SW480 (cell line): ENCODE measurements around the gene ZFPM1.
A peak's percentile ranks its signal among the peaks of the same experiment; 100 is the strongest.

Experiments used
- DNase-seq: peaks from one replicate; pipeline ENCODE4 v3.0.0-alpha.2; 2016; ENCODE audit warnings: low spot score

ZFPM1 gene

DNA sequence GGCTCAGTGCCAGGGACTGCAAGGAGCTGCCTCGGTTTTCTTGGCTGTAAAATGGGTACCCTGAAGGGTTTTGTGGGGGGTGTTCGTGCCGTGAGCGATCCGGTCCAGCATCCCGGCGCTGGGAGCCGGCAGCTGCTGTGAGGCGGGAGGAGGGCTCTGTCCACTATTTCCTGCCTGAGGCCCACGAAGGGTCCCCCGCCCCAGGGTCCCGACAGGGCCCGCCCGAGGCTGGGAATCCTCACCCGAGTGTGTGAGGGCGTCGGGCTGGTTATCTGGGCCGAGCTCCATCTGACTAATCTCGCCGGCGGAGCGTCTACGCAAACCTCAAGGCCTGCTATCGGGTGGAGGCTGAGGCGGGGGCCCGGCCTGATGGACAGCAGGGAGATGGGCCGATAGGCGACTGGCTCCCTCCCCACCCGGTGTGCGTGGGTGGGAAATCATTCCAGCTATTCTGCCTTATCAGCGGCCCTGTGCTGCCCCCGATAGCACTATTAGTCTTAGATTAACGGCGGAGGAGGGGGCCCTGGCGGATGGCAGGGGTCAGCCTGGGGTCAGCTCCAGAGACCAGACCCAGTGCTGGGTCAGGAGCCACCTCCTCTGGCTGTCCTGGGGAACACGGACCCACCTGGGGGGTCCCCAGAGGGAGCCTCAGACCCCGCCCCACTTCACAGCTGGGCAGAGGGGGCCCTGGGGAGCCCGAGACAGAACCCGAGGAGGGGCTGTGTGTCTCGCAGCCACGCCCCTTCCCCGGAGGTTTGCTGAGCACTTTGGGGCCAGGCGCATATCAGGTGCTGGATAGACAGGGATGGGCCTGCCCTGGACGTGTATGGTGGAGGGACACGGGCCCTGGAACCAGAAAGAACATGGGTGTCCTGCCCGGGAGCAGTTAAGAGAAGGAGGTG lies 44.7 kb downstream of the ZFPM1 start:
- DNase-seq = no peak

- no peak for DNase-seq
Observed at GRCh38 chr16:88498576-88499208, 45.6 kb downstream of the ZFPM1 start.

DNA sequence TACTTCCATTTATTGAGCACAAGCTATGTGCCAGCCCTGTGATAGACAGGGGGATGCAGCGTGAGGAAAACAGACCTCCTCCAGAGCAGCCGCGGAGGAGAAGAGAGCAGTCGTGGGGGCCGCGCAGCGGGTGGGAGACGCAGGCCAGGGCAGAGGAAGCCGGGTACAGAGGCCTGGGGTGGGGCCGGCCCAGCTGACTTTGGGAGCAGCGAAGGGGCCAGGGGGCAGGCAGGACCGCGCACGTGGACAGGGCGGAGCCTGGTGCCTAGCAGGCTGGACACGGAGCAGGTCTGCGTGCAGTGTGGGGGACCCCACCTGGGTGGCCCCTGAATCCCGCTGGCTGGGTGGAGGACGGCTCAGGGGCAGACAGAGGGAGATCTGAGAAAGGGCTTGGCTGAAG lies 46.2 kb downstream of the ZFPM1 start:
- no peak for DNase-seq

GRCh38 chr16:88499836-88500251 lies 46.8 kb downstream of the ZFPM1 start:
- DNase-seq = no peak

DNA sequence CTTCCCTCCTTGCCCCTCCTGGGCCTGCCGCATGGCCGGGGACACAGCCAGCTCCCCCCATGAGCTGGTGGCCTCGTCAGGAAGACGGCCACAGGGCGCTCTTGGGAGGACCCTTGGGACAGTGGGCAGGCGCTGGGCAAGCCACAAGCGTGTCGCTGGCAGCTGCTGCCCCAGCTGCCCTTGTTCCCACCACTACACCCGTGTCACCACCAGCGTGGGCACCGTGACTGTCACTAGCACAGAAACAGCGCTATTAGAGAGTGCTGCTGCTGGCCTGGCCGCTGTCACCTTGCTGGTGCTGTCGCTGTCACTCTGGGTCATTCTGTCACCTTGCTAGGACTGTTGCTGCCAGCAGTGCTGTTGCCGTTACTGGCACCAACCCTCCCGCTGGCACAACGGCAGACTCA lies 47.2 kb downstream of the ZFPM1 start:
- no peak for DNase-seq

GRCh38 chr16:88502371-88502770 lies 49.3 kb downstream of the ZFPM1 start:
- DNase-seq = no peak

DNA sequence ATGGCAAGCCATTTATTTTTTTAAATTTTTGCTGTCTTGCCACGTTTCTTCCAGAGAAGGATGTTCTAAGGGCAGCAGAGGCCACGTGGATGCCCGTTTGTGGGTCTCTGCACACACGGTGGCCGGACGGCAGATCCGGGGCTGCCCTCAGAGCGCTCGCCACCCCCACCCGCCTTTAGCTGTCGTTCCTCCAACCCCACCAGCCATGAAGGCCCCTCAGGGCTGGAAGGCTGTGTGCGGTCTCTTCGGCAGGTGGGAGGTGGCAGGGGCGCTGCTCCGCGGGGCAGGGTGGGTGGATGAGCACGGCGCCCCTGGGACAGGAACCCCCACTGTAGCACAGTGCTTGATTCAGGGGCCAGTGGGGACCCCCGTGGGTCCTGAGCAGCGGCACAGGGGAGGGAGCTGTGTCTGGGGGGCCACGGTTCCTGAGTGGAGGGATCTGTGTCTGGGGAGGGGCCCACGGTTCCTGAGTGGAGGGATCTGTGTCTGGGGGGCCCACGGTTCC lies 49.7 kb downstream of the ZFPM1 start:
- DNase-seq = no peak

DNA sequence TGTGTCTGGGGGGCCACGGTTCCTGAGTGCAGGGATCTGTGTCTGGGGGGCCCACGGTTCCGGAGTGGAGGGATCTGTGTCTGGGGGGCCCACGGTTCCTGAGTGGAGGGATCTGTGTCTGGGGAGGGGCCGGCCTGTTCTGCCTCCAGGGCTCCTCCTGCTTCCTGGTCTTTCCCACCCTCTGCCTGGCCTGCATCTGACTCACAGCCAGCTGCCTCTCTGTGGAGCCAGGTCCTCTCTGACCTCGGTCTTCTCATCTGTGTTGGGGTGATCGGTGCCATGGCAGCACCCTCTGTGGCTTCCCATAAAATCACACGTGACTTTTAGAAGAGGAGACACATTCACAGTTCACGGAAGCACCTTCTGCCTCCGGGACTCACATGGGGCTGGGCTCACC lies 50.3 kb downstream of the ZFPM1 start:
- DNase-seq = no peak

DNA sequence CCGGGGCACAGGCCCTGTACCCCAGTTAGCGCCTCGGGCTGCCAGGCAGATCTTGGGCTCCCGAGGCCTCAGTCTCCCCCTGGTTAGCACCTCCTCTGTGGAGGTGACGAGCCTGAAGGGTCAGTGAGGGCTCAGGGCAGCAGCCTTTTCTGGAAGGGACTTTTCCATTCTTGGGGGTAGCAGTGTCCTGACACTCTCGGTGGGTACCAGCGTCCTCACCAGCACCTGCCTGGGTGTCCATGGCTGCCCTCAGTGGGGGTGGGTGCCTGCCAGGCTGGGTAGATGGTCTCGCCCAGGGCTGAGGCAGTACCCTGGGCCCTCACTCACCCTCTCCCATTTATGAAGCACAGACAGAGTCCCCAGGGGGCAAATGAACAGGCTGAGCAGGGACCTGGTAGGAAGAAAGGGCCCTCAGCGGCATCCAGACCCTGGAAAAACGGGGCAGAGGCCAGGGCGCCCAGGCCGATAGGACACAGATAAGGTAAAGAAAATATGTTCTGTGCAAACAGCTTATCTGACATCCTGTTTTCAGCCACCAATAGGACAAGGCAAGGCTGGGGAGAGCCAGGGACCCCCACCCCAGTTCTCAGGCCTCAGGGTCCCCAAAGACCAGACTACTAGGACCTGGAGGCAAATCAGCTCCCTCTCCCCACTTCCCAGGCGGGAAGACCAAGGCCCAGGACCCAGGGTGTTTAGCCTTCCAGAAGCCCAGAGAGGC lies 50.9 kb downstream of the ZFPM1 start:
- no peak for DNase-seq

- DNase-seq = no peak
Observed at GRCh38 chr16:88504489-88505404, 51.7 kb downstream of the ZFPM1 start.

- DNase-seq = peak; percentile 50
Observed at GRCh38 chr16:88505405-88506082, 52.5 kb downstream of the ZFPM1 start.

GRCh38 chr16:88506723-88507122 lies 53.6 kb downstream of the ZFPM1 start:
- DNase-seq = no peak

DNA sequence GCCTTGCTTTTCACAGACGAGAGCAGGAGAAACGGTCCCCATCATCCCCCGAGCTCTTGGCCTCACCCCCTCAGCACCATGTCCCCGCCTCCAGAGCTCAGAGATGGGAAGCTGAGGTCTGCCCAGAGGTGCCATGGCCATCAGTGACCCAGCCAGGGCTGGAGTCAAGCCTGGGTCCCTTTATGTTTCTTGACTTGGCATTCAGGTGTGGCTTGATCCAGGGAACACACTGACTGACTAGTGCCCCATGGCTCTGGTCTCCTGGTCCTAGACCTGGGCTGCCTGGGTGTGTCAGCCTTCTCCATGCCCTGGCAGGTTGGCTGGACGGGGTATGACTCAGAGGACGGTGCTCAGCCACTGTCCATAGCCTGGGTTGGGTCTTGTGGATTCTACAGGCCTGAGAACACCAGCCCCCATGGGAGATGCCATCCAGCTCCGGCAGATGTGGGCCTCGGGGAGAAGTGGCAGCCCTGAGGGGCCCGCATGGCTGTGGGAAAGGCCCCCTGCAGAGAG lies 54.2 kb downstream of the ZFPM1 start:
- no peak for DNase-seq

GRCh38 chr16:88508376-88508867 lies 55.3 kb downstream of the ZFPM1 start:
- no peak for DNase-seq

GRCh38 chr16:88508868-88509748 lies 56.0 kb downstream of the ZFPM1 start:
- DNase-seq = no peak

- no peak for DNase-seq
Observed at GRCh38 chr16:88509749-88510069, 56.6 kb downstream of the ZFPM1 start.

GRCh38 chr16:88510091-88510994 lies 57.3 kb downstream of the ZFPM1 start:
- DNase-seq = no peak

- DNase-seq = no peak
Observed at GRCh38 chr16:88511060-88511459, 58.0 kb downstream of the ZFPM1 start.

GRCh38 chr16:88511906-88512305 lies 58.8 kb downstream of the ZFPM1 start:
- no peak for DNase-seq
